ENCODE results near the gene SKAP2. TPM values are rescaled to one million over a fixed set of nuclear protein-coding genes. Genes with fewer than 3 reads are reported as not detected.
"Not testable (repeated sequence)": the region's sequence is repeated elsewhere in the genome, so short reads cannot be mapped to it uniquely, and the experiment has no call there.

Gene SKAP2
- total RNA-seq, 2 experiments from 2014 or later = 18.6 to 21.3 TPM

- Mint-ChIP-seq H3K27ac (no peak overlapping the region), H3K9me3 (ENCODE audit: low read depth) (no peaks in the 10 kb centered on the region), H3K27me3 (peaks cover 2% of the 10 kb centered on the region), H3K4me3 (no peak overlapping the region), H3K4me1 (peaks cover 2% of the 10 kb centered on the region), H3K36me3 (peaks cover 5% of the 10 kb centered on the region)
- CTCF ChIA-PET = interaction anchor here (1.0 kb wide), 1 partner anchor 311 kb away, joined by 4 read pairs; no protein-coding TSS in a partner anchor
- ATAC-seq (no peak), DNase-seq (no peak)
These were observed 14.2 kb downstream of the SKAP2 start for GRCh38 chr7:26850193-26850651.

DNA sequence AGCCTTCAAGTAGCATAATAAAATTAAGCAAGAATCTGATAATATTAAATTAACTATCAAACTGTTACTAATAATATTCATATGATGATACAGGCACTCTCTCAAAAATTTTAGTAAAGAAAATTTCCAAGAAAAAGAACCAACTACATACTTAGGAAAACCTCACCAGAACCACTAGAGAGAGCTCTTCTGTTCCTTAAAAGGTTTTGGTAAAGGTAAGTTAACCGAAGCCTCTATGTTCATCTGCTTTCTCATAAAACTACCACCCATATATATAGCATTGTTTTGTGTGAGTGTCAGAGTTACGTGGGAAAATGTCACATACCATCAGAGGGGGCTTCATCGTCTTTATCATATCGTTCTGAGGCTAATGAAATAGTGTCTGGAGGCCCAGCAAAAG, 20.7 kb downstream of the SKAP2 start:
- Mint-ChIP-seq H3K9me3 (ENCODE audit: low read depth) (no peaks in the 10 kb centered on the region), H3K4me1 (peaks cover 7% of the 10 kb centered on the region), H3K27ac (no peak overlapping the region), H3K27me3 (no peaks in the 10 kb centered on the region), H3K4me3 (no peak overlapping the region), H3K36me3 (peaks cover 3% of the 10 kb centered on the region)
- CTCF ChIA-PET = no interaction called here
- no peak for DNase-seq
- no peak for ATAC-seq

GRCh38 chr7:26842897-26843296, 21.5 kb downstream of the SKAP2 start:
- H3K4me1 Mint-ChIP-seq = peaks cover 7% of the 10 kb centered on the region
- H3K27ac Mint-ChIP-seq = no peak overlapping the region
- no peak for ATAC-seq
- no peaks in the 10 kb centered on the region for H3K9me3 Mint-ChIP-seq (ENCODE audit: low read depth)
- DNase-seq = no peak
- CTCF ChIA-PET = no interaction called here
- H3K4me3 Mint-ChIP-seq = no peak overlapping the region
- H3K36me3 Mint-ChIP-seq = peaks cover 7% of the 10 kb centered on the region
- no peaks in the 10 kb centered on the region for H3K27me3 Mint-ChIP-seq

DNA sequence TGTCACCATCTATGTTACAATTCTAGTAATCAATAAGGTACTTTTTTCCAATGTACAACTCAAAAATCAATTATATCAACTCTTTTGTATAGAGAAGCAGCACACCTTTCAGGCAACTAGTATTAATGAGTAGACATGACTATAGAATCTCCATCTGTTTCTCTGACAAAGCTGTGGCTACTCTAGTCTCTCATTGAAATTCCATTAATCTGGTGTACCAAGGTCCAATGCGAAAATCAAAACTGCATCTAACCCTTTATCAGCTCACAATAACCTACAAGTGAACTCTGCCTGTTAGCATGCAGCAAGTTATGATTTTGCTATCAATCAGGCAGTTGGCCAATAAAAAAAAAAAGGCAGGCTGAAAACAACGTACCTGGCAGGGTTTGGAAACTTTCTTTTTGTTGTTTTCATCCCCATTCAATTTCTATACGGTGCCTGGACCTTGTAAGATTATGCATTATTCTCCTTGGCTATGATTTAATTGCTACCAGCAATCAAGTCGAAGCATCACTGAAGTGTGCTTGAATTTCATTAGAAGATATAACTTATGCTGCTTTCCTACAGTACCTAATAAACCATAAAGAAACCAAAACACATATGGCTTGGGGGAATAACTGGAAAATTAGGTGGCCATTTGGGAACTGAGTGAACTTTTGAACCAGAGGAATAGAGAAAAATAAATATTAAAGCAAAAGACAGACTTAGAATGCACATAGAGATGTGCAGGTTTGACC, 23.2 kb downstream of the SKAP2 start:
- DNase-seq = no peak
- Mint-ChIP-seq H3K4me1 (peaks cover 5% of the 10 kb centered on the region), H3K9me3 (ENCODE audit: low read depth) (no peaks in the 10 kb centered on the region), H3K4me3 (no peak overlapping the region), H3K27ac (no peak overlapping the region), H3K27me3 (no peaks in the 10 kb centered on the region), H3K36me3 (peaks cover 9% of the 10 kb centered on the region)
- CTCF ChIA-PET = interaction anchor here (1.0 kb wide), 1 partner anchor 320 kb away, joined by 3 read pairs; no protein-coding TSS in a partner anchor
- no peak for ATAC-seq

GRCh38 chr7:26836793-26837192, 27.6 kb downstream of the SKAP2 start:
- H3K4me1 Mint-ChIP-seq; DNase-seq; H3K27me3 Mint-ChIP-seq; H3K4me3 Mint-ChIP-seq; ATAC-seq; CTCF ChIA-PET; H3K9me3 Mint-ChIP-seq (ENCODE audit: low read depth); H3K27ac Mint-ChIP-seq: not testable (repeated sequence)
- H3K36me3 Mint-ChIP-seq = peaks cover 26% of the 10 kb centered on the region

DNA sequence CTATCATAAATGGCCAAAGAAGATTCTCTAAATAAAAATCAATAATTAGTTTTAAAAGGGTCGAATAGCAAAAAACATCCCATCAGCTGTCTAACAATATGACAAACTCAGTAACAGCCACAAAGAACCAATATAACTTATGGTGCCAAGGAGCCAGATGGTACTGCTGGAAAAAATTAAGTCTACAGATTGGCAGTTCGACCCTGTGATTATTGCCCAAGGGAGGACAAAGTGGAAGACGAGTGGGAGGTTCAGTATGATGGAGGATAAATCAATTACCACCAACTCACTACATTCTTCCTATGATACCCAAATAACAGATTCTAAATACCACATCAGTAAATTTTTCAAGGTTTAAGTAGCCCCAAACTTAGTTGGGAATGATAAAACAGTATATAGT, 49.0 kb downstream of the SKAP2 start:
- DNase-seq = no peak
- peaks cover 3% of the 10 kb centered on the region for H3K36me3 Mint-ChIP-seq
- H3K9me3 Mint-ChIP-seq (ENCODE audit: low read depth) = no peaks in the 10 kb centered on the region
- peaks cover 3% of the 10 kb centered on the region for H3K27me3 Mint-ChIP-seq
- CTCF ChIA-PET = no interaction called here
- no peak overlapping the region for H3K27ac Mint-ChIP-seq
- ATAC-seq = no peak
- no peaks in the 10 kb centered on the region for H3K4me1 Mint-ChIP-seq
- no peak overlapping the region for H3K4me3 Mint-ChIP-seq

- CTCF ChIA-PET = no interaction called here
These were observed 51.0 kb downstream of the SKAP2 start for GRCh38 chr7:26813432-26813831.

DNA sequence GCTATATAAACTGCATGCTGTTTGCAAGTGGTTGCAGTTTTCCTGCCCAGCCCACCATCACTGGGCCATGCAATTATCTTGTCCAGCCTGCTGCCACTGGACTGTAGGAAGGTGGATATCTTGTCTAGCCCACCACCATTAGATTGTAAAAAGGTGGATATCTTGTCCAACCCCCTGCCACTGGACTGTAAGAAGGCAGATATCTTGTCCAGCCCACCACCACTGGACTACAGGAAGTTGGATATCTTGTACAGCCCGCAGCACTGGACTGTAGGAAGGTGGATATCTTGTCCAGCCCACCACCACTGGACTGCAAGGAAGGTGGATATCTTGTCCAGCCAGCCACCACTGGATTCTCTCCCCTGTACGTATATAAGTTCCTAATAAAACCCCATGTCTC, 69.8 kb downstream of the SKAP2 start:
- CTCF ChIA-PET = no interaction called here

More at GRCh38 chr7:26813432-26813831, 51.0 kb downstream of the SKAP2 start:
- no peaks in the 10 kb centered on the region for H3K4me1 Mint-ChIP-seq
- peaks cover 3% of the 10 kb centered on the region for H3K27me3 Mint-ChIP-seq
- H3K36me3 Mint-ChIP-seq = peaks cover 5% of the 10 kb centered on the region
- H3K27ac Mint-ChIP-seq = no peak overlapping the region
- no peaks in the 10 kb centered on the region for H3K9me3 Mint-ChIP-seq (ENCODE audit: low read depth)
- no peak overlapping the region for H3K4me3 Mint-ChIP-seq
- no peak for ATAC-seq
- DNase-seq = no peak

DNA sequence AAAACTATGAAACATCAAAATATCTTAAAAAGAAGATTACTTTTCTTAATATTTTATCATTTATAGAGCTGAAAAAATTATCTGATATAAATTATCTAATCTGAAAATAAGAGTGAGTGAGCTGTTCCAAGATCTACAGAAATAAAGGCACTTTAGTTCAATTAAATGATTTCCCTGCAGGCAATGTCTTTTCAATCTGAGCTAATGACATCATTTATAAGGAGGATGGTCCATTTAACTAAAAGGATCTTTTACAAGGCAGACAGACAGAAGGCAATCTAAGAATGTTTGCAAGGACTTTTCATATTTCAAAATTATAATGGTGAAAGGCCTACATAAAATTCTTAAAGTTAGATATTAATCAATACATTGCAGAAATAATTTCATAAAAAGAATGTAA, 71.8 kb downstream of the SKAP2 start:
- CTCF ChIA-PET = no interaction called here
- no peaks in the 10 kb centered on the region for H3K9me3 Mint-ChIP-seq (ENCODE audit: low read depth)
- H3K36me3 Mint-ChIP-seq = no peaks in the 10 kb centered on the region
- H3K4me1 Mint-ChIP-seq = no peaks in the 10 kb centered on the region
- no peaks in the 10 kb centered on the region for H3K27me3 Mint-ChIP-seq
- DNase-seq (no peak), ATAC-seq (no peak)
- no peak overlapping the region for H3K27ac Mint-ChIP-seq
- no peak overlapping the region for H3K4me3 Mint-ChIP-seq

More for the DNA sequence above, 69.8 kb downstream of the SKAP2 start:
- Mint-ChIP-seq H3K27me3 (no peaks in the 10 kb centered on the region), H3K4me3 (no peak overlapping the region), H3K9me3 (ENCODE audit: low read depth) (peaks cover 2% of the 10 kb centered on the region), H3K36me3 (peaks cover 3% of the 10 kb centered on the region), H3K27ac (no peak overlapping the region), H3K4me1 (no peaks in the 10 kb centered on the region)
- ATAC-seq (no peak), DNase-seq (no peak)

GRCh38 chr7:26792006-26792405, 72.4 kb downstream of the SKAP2 start:
- H3K36me3 Mint-ChIP-seq = no peaks in the 10 kb centered on the region
- H3K4me3 Mint-ChIP-seq = no peak overlapping the region
- no peak for DNase-seq

GRCh38 chr7:26789481-26790184, 74.8 kb downstream of the SKAP2 start:
- Mint-ChIP-seq H3K27me3 (no peaks in the 10 kb centered on the region), H3K36me3 (no peaks in the 10 kb centered on the region), H3K4me1 (no peaks in the 10 kb centered on the region), H3K4me3 (no peak overlapping the region), H3K9me3 (ENCODE audit: low read depth) (no peaks in the 10 kb centered on the region), H3K27ac (no peak overlapping the region)
- ATAC-seq (no peak), DNase-seq (no peak)
- CTCF ChIA-PET = no interaction called here

More at GRCh38 chr7:26792006-26792405, 72.4 kb downstream of the SKAP2 start:
- Mint-ChIP-seq H3K9me3 (ENCODE audit: low read depth) (no peaks in the 10 kb centered on the region), H3K27me3 (no peaks in the 10 kb centered on the region), H3K27ac (no peak overlapping the region), H3K4me1 (no peaks in the 10 kb centered on the region)
- no peak for ATAC-seq
- CTCF ChIA-PET = no interaction called here

DNA sequence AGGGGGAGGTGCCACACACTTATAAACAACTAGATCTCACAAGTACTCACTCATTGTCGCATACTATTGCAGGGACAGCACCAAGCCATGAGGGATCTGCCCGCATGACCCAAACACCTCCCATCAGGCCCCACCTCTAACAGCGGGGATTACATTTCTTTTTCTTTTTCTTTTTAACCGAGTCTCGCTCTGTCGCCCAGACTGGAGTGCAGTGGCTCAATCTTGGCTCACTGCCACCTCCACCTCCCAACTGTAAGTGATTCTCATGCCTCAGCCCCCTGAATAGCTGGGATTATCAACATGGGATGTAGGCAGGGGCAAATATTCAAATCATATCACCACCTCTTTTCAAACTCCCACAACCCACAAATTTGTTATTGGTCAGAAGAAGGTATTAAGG, 76.7 kb downstream of the SKAP2 start:
- Mint-ChIP-seq H3K9me3 (ENCODE audit: low read depth) (no peaks in the 10 kb centered on the region), H3K27ac (no peak overlapping the region), H3K4me3 (no peak overlapping the region), H3K27me3 (no peaks in the 10 kb centered on the region), H3K4me1 (no peaks in the 10 kb centered on the region), H3K36me3 (no peaks in the 10 kb centered on the region)
- CTCF ChIA-PET = no interaction called here
- DNase-seq = no peak
- no peak for ATAC-seq

GRCh38 chr7:26784118-26784517, 80.3 kb downstream of the SKAP2 start:
- Mint-ChIP-seq H3K27me3 (no peaks in the 10 kb centered on the region), H3K36me3 (no peaks in the 10 kb centered on the region), H3K27ac (no peak overlapping the region), H3K4me3 (no peak overlapping the region), H3K4me1 (no peaks in the 10 kb centered on the region), H3K9me3 (ENCODE audit: low read depth) (no peaks in the 10 kb centered on the region)
- no peak for DNase-seq
- ATAC-seq = no peak
- CTCF ChIA-PET = no interaction called here

DNA sequence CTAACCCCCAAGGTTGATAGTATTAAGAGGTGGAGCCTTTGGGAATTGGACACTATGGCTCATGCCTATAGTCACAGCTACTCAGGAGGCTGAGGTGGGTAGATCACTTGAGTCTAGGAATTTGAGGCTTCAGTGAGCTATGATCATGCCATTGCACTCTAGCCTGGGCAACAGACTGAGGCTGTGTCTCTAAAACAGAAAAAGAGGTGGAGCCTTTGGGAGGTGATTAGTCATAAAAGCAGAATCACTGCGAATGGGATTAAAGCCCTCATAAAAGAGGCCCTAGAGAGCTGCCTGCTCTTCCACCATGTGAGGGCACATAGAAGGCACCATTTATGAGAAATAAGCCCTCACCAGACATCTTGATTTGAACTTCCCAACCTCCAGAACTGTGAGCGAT, 81.9 kb downstream of the SKAP2 start:
- no peaks in the 10 kb centered on the region for H3K36me3 Mint-ChIP-seq
- CTCF ChIA-PET = no interaction called here
- no peaks in the 10 kb centered on the region for H3K9me3 Mint-ChIP-seq (ENCODE audit: low read depth)

More for the DNA sequence above, 81.9 kb downstream of the SKAP2 start:
- no peak for DNase-seq
- Mint-ChIP-seq H3K4me3 (no peak overlapping the region), H3K4me1 (no peaks in the 10 kb centered on the region), H3K27ac (no peak overlapping the region), H3K27me3 (no peaks in the 10 kb centered on the region)
- no peak for ATAC-seq
